Gastrocnemius medialis (tissue), 4 donors: ENCODE measurements around the gene SMC1B. TPM values are rescaled to one million over a fixed set of nuclear protein-coding genes. Genes with fewer than 3 reads are reported as not detected.
A peak's percentile ranks its signal among the peaks of the same experiment; 100 is the strongest.
"Not testable (repeated sequence)": the region's sequence is repeated elsewhere in the genome, so short reads cannot be mapped to it uniquely, and the experiment has no call there.

Experiments
- ATAC-seq, 2 donors: fragments of 150-250 bp; one replicate each; pipeline ENCODE4 v1.9.1; 2016
- DNase-seq, 2 donors: peaks; one replicate each; pipeline ENCODE4 v3.0.0-alpha.2; 2019
- H3K27ac ChIP-seq, 4 donors: fragments of 200-600 bp; sonication (generic); 1 replicate in 1 of 4; 2 replicates in 3 of 4; pipeline ENCODE4 v1.5.1; 2016 to 2018; ENCODE audit warnings: mild to moderate bottlenecking in 2 of 4, moderate library complexity in 1 of 4
- H3K27me3 ChIP-seq, 3 donors: fragments of 200-600 bp; sonication (generic) in 2 of 3; 1 replicate in 1 of 3; 2 replicates in 2 of 3; pipeline versions ENCODE4 v1.5.1 to v1.6.0; 2016 to 2019; ENCODE audit warnings: mild to moderate bottlenecking in 1 of 3, moderate library complexity in 1 of 3
- H3K36me3 ChIP-seq, 2 donors: fragments of 200-600 bp; sonication (generic) in 1 of 2; one replicate each; pipeline ENCODE4 v1.5.1; 2017 to 2018
- H3K4me1 ChIP-seq, 2 donors: fragments of 200-600 bp; sonication (generic) in 1 of 2; one replicate each; pipeline ENCODE4 v1.5.1; 2016 to 2017; ENCODE audit warnings: mild to moderate bottlenecking in 2 of 2
- H3K4me3 ChIP-seq, 4 donors: fragments of 200-600 bp; sonication (generic) in 3 of 4; 1 replicate in 1 of 4; 2 replicates in 3 of 4; pipeline ENCODE4 v1.5.1; 2016 to 2019; ENCODE audit warnings: mild to moderate bottlenecking in 2 of 4
- H3K9me3 ChIP-seq, 3 donors: fragments of 200-600 bp; sonication (generic) in 2 of 3; 1 replicate in 1 of 3; 2 replicates in 2 of 3; pipeline ENCODE4 v1.5.1; 2016 to 2019
- POLR2A ChIP-seq, 2 donors: fragments of 450-650 bp; IDR thresholded peaks; one replicate each; pipeline ENCODE4 v1.6.1; 2017; ENCODE audit warnings: antibody characterized with exemption in 2 of 2, mild to moderate bottlenecking in 2 of 2, moderate library complexity in 2 of 2
- in situ Hi-C, 4 donors: fragments of 200-750 bp; cut with MboI; loops; one replicate each; pipeline versions ENCODE4 v1.15.0 to v1.8.0; 2017; ENCODE audit warnings: low sequenced_read_pairs in 4 of 4
- intact Hi-C: fragments of 100-400 bp; cut with DNase I; formaldehyde crosslinking; loops from one replicate; pipeline ENCODE4 v1.15.1; 2023; ENCODE audit warnings: low total_unique reads
- total RNA-seq, 4 donors: library from RNA; depleted of rRNA; stranded (reverse); fragments of >200 nt; gene quantifications; one replicate each; pipeline versions ENCODE4 v1.1.0 to v1.2.3, GENCODE V29; 2016
- TF ChIP-seq, protein P1 (sequence below), 5 experiments: fragments of 450-650 bp in 3 of 5; fragments of 200-600 bp in 2 of 5; sonication (generic) in 2 of 5; IDR thresholded peaks in 4 of 5; conservative IDR thresholded peaks in 1 of 5; 1 replicate in 4 of 5; 2 replicates in 1 of 5; pipeline ENCODE4 v1.5.1; 2016 to 2019; ENCODE audit warnings: antibody characterized with exemption in 5 of 5, mild to moderate bottlenecking in 3 of 5, moderate library complexity in 3 of 5

Gene SMC1B
- total RNA-seq, 4 donors from 2014 or later = not detected

DNA sequence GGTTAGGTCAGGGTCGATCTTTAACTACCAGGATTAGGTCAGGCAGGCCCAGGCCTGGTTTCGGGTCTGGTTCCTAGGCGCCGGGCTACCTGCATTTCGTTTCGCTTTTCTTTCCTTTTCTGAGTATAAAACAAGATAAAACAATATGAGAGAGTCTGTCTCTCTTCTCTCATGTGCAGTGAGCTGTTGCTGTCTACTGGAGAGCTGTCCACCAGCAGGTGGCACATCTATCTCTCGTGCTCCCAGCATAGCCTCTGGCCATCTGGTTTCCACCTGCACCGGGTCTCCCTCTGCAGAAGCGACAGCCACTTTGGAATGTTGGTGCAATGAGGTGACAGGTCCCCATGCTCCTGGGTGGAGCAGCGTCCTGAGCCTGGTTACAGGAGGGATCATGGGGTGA is 27.7 kb upstream of the SMC1B start:
- Histone ChIP-seq H3K9me3 (no peaks in the 10 kb centered on the region), H3K27ac (no peak overlapping the region), H3K27me3 (no peaks in the 10 kb centered on the region), H3K4me1 (no peaks in the 10 kb centered on the region), H3K36me3 (no peaks in the 10 kb centered on the region), H3K4me3 (no peak overlapping the region)
- intact Hi-C loops (loop anchor here (1.0 kb wide), 1 partner anchor 112 kb away; no protein-coding TSS in a partner anchor), in situ Hi-C loops (loop anchor here (5.0 to 10.0 kb wide), 3 partner anchors 111 to 174 kb away; no protein-coding TSS in a partner anchor)
- TF ChIP-seq, protein P1, sequence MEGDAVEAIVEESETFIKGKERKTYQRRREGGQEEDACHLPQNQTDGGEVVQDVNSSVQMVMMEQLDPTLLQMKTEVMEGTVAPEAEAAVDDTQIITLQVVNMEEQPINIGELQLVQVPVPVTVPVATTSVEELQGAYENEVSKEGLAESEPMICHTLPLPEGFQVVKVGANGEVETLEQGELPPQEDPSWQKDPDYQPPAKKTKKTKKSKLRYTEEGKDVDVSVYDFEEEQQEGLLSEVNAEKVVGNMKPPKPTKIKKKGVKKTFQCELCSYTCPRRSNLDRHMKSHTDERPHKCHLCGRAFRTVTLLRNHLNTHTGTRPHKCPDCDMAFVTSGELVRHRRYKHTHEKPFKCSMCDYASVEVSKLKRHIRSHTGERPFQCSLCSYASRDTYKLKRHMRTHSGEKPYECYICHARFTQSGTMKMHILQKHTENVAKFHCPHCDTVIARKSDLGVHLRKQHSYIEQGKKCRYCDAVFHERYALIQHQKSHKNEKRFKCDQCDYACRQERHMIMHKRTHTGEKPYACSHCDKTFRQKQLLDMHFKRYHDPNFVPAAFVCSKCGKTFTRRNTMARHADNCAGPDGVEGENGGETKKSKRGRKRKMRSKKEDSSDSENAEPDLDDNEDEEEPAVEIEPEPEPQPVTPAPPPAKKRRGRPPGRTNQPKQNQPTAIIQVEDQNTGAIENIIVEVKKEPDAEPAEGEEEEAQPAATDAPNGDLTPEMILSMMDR (IDR thresholded peaks at IDR 0.05 in 4 of 5, conservative IDR thresholded peaks at IDR 0.05 in 1 of 5) = peak in 4 of 5 experiments; percentile 44 to 62 (median 56)
- TF ChIP-seq POLR2A (IDR thresholded peaks at IDR 0.05) = no peak
- ATAC-seq (peak; percentile 54 to 62), DNase-seq (peak in 1 of 2 donors; percentile 27)

DNA sequence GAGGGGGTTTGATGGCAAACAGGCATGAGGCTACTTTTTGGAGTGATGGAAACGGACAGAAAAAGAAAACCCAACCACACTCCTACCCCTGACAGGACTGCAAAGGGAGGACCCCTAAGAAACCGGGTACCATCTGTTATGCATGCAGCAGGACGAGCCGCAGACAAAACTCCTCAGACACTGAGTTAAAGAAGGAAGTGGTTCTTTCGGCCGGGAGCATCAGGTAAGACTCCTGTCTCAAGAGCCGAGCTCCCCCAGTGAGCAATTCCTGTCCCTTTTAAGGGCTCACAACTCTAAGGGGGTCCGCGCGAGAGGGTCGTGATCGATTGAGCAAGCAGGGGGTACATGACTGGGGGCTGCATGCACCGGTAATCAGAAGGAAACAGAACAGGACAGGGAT is 27.3 kb upstream of the SMC1B start:
- not testable (repeated sequence) for H3K4me1 ChIP-seq, H3K27ac ChIP-seq, ATAC-seq, H3K4me3 ChIP-seq, DNase-seq, H3K27me3 ChIP-seq, H3K9me3 ChIP-seq, H3K36me3 ChIP-seq
- in situ Hi-C loops (loop anchor here (5.0 to 10.0 kb wide), 3 partner anchors 112 to 173 kb away; no protein-coding TSS in a partner anchor), intact Hi-C loops (loop anchor here (1.0 kb wide), 1 partner anchor 113 kb away; no protein-coding TSS in a partner anchor)

DNA sequence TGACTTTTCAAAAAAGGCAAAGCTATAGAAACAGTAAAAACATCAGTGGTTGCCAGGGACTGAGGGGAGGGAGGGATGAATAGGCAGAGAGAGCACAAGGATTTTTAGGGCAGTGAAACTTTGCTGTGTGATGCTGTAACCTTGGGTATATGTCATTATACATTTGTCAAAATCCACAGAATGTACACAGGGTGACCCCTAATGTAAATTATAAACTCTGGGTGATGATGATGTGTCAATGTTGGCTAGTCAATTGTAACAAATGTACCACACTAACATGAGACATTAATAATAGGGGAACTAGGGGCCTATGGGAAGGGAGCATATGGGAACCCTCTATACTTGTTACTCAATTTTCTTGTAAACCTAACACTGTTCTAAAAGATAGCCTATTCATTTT is 24.9 kb upstream of the SMC1B start:
- H3K4me1 ChIP-seq = peaks cover 0 to 7% of the 10 kb centered on the region in 2 donors
- H3K9me3 ChIP-seq = no peaks in the 10 kb centered on the region
- H3K4me3 ChIP-seq = no peak overlapping the region
- H3K27ac ChIP-seq = no peak overlapping the region
- no peaks in the 10 kb centered on the region for H3K36me3 ChIP-seq
- no peak for TF ChIP-seq POLR2A (IDR thresholded peaks at IDR 0.05)
- TF ChIP-seq, protein P1 (IDR thresholded peaks at IDR 0.05 in 4 of 5, conservative IDR thresholded peaks at IDR 0.05 in 1 of 5) = no peak
- ATAC-seq (no peak), DNase-seq (no peak)
- no peaks in the 10 kb centered on the region for H3K27me3 ChIP-seq
- intact Hi-C loops (no loop called here), in situ Hi-C loops (loop anchor here in 2 of 4 donors (5.0 kb wide), 1 partner anchor 171 kb away; no protein-coding TSS in a partner anchor)

DNA sequence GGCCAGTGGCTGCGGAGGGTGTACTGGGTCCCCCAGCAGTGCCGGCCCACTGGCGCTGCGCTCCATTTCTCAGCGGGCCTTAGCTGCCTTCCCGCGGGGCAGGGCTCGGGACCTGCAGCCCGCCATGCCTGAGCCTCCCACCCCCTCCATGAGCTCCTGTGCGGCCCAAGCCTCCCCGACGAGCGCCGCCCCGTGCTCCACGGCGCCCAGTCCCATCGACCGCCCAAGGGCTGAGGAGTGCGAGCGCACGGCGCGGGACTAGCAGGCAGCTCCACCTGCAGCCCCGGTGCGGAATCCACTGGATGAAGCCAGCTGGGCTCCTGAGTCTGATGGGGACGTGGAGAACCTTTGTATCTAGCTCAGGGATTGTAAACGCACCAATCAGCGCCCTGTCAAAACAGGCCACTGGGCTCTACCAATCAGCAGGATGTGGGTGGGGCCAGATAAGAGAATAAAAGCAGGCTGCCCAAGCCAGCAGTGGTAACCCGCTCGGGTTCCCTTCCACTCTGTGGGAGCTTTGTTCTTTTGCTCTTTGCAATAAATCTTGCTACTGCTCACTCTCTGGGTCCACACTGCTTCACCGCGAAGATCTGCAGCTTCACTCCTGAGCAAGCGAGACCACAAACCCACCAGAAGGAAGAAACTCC is 23.6 kb upstream of the SMC1B start:
- intact Hi-C loops, H3K9me3 ChIP-seq, H3K27ac ChIP-seq, H3K36me3 ChIP-seq, ATAC-seq, H3K4me1 ChIP-seq, DNase-seq, H3K4me3 ChIP-seq, H3K27me3 ChIP-seq: not testable (repeated sequence)
- in situ Hi-C loops = loop anchor here in 2 of 4 donors (5.0 kb wide), 1 partner anchor 170 kb away; no protein-coding TSS in a partner anchor

DNA sequence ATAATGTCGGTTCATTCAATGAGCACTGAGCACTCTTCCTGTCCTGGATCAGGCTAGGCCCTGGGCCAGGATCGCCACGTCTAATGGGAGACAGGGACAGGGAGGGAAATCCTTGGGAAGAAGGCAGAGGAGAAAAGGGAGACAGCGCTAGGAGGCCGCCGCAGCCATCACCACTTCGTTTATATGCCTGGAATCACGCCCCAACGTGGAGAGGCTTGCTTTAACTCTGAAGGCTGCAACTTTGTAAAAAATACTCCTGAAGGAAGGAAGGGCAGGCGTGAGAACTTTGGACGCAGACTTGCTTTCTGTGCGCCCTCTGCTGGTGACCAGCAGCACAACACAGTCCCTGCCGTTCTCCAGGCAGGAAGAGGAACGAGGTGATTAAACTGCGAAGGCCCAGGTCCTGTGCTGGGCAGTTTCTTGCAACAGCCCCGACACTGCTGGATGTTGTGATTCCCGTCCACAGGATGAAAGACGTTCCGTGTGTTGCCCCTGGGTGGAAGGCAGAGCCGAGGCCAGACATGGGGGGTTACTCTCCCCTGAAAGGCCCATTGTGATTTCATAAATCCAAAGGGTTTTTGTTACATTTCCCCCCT is 22.2 kb upstream of the SMC1B start:
- H3K36me3 ChIP-seq = no peaks in the 10 kb centered on the region
- in situ Hi-C loops (loop anchor here in 2 of 4 donors (5.0 kb wide), 1 partner anchor 168 kb away; no protein-coding TSS in a partner anchor), intact Hi-C loops (loop anchor here (1.0 kb wide), 2 partner anchors 98 to 166 kb away; no protein-coding TSS in a partner anchor)
- peak overlapping the region; percentile 53 to 65 (median 62) for H3K27ac ChIP-seq
- no peaks in the 10 kb centered on the region for H3K27me3 ChIP-seq
- peak; percentile 95 to 98 for ATAC-seq
- peak; percentile 72 to 81 for DNase-seq
- no peaks in the 10 kb centered on the region for H3K9me3 ChIP-seq
- peaks cover 0 to 7% of the 10 kb centered on the region in 2 donors for H3K4me1 ChIP-seq
- H3K4me3 ChIP-seq = peak overlapping the region; percentile 27 to 45 (median 34)
- TF ChIP-seq, protein P1 (IDR thresholded peaks at IDR 0.05 in 4 of 5, conservative IDR thresholded peaks at IDR 0.05 in 1 of 5) = peak; percentile 93 to 98 (median 96)
- no peak for TF ChIP-seq POLR2A (IDR thresholded peaks at IDR 0.05)
